Measurements from ENCODE around the gene CATSPER1.

The CATSPER1 gene

DNA sequence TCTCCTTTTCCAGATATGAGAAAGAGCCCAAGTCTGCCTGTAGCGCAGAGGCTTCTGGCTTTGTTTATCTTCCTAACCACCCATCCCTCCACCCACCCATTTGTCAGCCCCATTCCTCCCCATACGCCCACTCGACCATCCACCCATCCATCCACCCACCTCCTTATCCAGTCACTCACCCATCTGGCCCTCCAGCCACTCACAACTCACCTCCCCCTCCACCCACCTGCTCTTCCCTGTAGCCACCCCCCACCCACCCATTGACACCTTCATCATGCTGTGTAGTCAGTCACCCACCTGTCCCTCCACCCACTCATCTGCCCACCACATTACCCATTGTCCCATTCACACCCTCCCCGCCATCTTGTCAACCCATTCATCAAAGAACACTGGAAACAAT, 9.0 kb downstream of the CATSPER1 start:
- no peak for TF ChIP-seq GATA2 (IDR thresholded peaks at IDR 0.05; ENCODE audit: low read depth, low read length)
- TF ChIP-seq GATA3 (IDR thresholded peaks at IDR 0.05; ENCODE audit: low read depth, low read length) = no peak

DNA sequence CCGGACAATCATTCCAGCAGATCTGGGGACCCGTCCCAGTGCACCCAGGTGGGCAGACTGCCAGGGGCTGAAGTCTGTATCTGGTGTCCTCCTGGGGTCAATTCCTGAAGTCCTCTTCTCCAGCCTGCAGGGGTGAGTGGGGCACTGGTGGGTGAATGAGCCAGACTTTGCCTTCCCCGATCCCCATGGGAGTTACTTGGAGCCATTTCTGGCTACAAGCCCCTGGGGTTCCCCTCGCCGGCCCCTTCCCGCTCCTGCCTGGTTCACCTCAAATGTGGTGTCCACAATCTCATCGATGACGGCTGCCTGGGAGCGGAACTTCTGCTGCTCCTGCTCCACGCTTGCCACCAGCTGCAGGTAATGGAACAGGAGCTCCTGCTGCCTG, 9.5 kb downstream of the CATSPER1 start:
- TF ChIP-seq GATA2 (IDR thresholded peaks at IDR 0.05; ENCODE audit: low read depth, low read length) (no peak), GATA3 (IDR thresholded peaks at IDR 0.05; ENCODE audit: low read depth, low read length) (no peak)

GRCh38 chr11:66015936-66016792, 10.1 kb downstream of the CATSPER1 start:
- TF ChIP-seq GATA3 (IDR thresholded peaks at IDR 0.05; ENCODE audit: low read depth, low read length) = no peak
- TF ChIP-seq GATA2 (IDR thresholded peaks at IDR 0.05; ENCODE audit: low read depth, low read length) = no peak

DNA sequence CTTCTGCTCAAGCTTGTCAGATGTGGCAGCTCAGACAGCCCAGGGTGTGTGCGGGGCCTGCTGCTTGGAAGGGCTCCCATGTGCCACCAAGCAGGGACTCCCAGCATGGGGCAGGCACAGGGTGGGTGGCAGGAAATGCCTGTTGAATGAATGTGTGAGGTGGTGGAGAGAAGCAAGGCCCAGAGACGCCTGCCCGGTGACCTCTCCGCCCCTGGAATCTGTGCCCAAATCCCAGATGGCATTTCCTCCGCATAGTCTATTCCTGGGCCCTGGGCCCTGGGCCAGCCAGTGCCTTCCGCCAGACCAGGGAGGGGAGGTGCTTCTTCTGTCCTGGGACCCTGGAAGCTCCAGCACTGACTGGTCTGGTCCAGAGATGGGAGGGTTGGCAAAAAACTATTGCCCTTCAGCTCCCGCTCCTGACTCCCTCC, 10.8 kb downstream of the CATSPER1 start:
- TF ChIP-seq GATA2 (IDR thresholded peaks at IDR 0.05; ENCODE audit: low read depth, low read length) (no peak), GATA3 (IDR thresholded peaks at IDR 0.05; ENCODE audit: low read depth, low read length) (no peak)

- no peak for TF ChIP-seq GATA2 (IDR thresholded peaks at IDR 0.05; ENCODE audit: low read depth, low read length)
- no peak for TF ChIP-seq GATA3 (IDR thresholded peaks at IDR 0.05; ENCODE audit: low read depth, low read length)
These were observed 11.3 kb downstream of the CATSPER1 start for GRCh38 chr11:66014804-66015453.

- no peak for TF ChIP-seq GATA3 (IDR thresholded peaks at IDR 0.05; ENCODE audit: low read depth, low read length)
- no peak for TF ChIP-seq GATA2 (IDR thresholded peaks at IDR 0.05; ENCODE audit: low read depth, low read length)
These were observed 12.5 kb downstream of the CATSPER1 start for GRCh38 chr11:66013762-66014100.

DNA sequence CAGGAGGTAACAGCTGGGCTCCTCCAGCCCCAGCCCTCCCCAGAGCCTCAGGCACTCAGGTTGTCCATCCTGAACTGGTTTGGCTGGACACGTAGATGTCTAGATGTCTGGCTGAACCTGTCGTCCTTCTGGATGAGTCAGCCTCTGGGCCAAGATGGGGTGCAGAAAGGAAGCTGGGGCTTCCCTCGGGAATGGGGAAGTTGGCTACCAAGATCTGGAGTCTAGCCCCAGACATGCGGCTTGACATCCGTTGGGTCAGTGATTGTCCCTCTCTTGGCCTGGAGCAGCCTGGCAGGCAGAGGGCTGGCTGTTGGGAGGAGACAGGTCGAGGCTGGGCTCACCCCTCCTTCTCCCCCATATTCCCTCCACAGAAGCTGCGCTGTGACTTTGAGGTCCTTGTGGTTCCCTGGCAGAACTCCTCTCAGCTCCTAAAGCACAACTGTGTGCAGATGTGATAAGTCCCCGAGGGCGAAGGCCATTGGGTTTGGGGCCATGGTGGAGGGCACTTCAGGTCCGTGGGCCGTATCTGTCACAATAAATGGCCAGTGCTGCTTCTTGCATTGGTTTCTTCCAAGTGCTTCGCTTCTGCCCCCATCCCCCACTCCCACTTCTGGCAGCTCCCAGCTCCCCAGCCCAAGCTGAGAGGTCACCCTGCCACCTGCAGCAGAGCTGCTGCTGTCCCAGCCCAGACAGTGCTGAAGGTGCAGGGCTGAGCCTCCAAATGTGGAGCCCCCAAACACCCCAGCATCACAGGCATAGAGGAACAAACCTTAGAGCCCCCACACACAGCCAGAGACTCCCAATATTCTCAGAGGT, 13.1 kb downstream of the CATSPER1 start:
- TF ChIP-seq GATA3 (IDR thresholded peaks at IDR 0.05; ENCODE audit: low read depth, low read length) = no peak
- no peak for TF ChIP-seq GATA2 (IDR thresholded peaks at IDR 0.05; ENCODE audit: low read depth, low read length)

DNA sequence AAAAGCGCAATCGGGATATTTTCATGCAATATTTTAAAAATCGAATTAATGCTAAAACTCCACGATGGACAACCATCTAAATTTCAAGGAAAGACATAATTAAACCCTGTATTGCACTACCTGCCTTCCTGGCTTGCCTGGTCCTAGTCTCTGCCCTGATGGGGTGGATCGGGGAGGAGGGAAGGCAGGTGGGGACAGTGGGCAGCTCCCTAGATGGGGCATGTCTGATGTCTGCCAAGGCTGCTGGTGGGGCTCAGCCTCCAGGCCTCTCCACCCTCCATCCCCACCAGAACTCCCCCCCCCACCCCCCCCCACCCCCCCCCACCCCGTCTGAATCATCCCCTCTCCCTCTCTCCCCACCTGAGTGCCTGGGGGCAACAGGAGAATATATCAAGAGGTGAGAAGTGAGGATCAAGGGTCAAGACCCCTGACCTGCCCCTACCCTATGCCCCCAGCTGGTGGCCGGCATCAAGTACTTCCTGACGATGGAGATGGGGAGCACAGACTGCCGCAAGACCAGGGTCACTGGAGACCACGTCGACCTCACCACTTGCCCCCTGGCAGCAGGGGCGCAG, 13.8 kb downstream of the CATSPER1 start:
- TF ChIP-seq GATA3 (IDR thresholded peaks at IDR 0.05; ENCODE audit: low read depth, low read length) (no peak), GATA2 (IDR thresholded peaks at IDR 0.05; ENCODE audit: low read depth, low read length) (no peak)

DNA sequence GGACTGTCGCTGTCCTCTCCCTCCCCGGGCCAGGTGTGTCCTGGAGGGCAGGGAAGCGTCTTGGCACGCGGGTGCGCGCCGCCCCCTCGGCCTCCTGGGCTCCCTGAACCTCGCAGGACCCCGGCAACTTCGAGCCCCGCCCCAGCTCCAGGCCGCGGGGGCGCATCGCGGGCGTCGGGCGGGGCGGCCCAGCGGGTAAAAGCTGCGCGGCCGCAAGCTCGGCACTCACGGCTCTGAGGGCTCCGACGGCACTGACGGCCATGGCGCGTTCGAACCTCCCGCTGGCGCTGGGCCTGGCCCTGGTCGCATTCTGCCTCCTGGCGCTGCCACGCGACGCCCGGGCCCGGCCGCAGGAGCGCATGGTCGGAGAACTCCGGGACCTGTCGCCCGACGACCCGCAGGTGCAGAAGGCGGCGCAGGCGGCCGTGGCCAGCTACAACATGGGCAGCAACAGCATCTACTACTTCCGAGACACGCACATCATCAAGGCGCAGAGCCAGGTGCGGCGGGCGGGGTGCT, 14.4 kb downstream of the CATSPER1 start, which contains the start of gene CST6:
TSS of gene CST6 (plus strand) at position 224 of the 519 bp plus-strand sequence. CDS start at position 261, 37 bp downstream.
- TF ChIP-seq GATA3 (IDR thresholded peaks at IDR 0.05; ENCODE audit: low read depth, low read length) = no peak
- no peak for TF ChIP-seq GATA2 (IDR thresholded peaks at IDR 0.05; ENCODE audit: low read depth, low read length)

DNA sequence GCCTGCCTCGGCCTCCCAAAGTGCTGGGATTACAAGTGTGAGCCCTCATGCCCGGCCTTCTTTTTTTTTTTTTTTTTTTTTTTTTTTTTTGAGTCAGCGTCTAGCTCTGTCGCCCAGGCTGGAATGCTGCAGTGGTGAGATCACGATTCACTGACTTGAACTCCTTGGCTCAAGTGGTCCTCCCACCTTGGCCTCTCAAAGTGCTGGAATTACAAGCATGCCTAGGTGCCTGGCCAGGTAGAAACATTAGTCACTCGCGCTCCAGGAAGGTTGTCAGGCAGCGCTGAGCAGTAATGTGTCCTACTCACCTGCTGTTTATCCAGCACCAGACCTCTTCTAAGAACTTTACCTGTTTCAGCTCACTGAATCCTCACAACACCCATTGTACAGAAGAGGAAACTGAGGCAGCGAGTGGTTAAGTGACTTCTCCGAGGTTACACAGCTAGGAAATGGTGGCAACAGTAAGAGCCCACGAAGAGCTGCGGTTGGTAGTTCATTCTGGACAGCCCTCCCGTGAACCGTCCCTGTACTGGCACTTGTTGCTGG, 15.0 kb downstream of the CATSPER1 start:
- TF ChIP-seq GATA2 (IDR thresholded peaks at IDR 0.05; ENCODE audit: low read depth, low read length) (no peak), GATA3 (IDR thresholded peaks at IDR 0.05; ENCODE audit: low read depth, low read length) (no peak)

- TF ChIP-seq GATA2 (IDR thresholded peaks at IDR 0.05; ENCODE audit: low read depth, low read length) (no peak), GATA3 (IDR thresholded peaks at IDR 0.05; ENCODE audit: low read depth, low read length) (no peak)
These were observed 17.7 kb downstream of the CATSPER1 start for GRCh38 chr11:66008468-66009101.

DNA sequence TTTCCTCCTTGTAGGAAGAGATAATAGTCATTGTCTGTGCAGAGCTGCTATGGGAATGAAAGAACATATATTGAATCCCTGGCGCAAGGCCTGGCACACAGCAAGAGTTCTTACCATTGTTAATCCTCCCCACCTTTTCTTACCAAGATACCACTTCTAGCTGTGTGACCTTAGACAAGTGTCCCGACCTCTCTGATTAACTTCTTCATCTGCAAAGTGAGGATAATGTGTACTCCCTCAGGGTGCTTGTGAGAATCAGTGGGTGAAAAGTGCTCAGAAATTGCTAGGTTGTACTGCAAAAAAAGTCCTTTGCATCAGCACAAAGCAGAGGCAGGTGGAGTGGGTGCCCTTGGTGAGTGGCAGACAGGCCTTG, 18.2 kb downstream of the CATSPER1 start:
- no peak for TF ChIP-seq GATA3 (IDR thresholded peaks at IDR 0.05; ENCODE audit: low read depth, low read length)
- TF ChIP-seq GATA2 (IDR thresholded peaks at IDR 0.05; ENCODE audit: low read depth, low read length) = no peak

DNA sequence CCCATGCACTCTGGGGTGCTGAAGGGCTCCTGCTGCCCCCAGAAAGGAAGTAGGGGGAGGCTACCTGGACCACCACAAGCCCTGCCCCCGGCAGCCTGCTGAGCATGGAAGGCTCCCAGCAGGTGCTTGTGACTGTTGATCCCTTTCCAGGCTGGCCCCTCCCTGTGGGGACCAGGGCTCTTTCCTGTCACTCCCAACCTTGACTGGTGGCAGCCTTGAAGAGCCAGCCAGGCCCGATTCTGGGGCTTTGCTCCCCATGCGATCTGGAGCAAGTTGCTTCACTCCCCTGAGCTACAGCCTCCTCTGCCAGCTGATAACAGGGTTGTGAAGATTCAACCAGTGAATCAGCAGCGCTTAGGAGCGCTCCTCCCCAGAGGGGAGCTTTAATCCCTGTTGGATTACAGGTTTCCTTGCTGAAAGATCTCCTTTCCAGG, 19.1 kb downstream of the CATSPER1 start:
- no peak for TF ChIP-seq GATA3 (IDR thresholded peaks at IDR 0.05; ENCODE audit: low read depth, low read length)
- TF ChIP-seq GATA2 (IDR thresholded peaks at IDR 0.05; ENCODE audit: low read depth, low read length) = no peak

All from SH-SY5Y (cell line).